ENCODE data around the gene KRT14. TPM values are rescaled to one million over a fixed set of nuclear protein-coding genes. Genes with fewer than 3 reads are reported as not detected.
"Not testable (repeated sequence)": the region's sequence is repeated elsewhere in the genome, so short reads cannot be mapped to it uniquely, and the experiment has no call there.

KRT14 gene
- total RNA-seq, 2 donors from 2014 or later = not detected

DNA sequence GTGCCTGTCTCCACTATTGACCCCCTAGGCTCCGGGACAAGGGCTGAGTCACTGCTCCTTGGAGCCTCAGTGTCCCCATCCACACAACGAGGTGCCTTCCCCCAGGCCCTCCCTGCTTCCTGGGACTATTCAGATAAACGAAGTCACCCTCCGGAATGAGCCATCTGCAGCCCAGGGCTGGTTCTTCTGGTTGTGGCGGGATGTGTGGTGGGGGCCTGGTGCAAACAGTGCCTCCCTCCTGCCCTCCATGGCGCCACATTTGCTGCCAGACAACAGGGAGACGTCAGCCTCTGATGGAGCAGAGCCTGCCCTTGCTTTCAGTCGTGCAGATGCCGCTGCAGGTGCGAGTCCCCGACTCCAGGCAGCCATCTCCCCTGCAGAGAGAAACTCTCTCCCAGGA lies 31.0 kb upstream of the KRT14 start:
- Histone ChIP-seq H3K4me3 (no peak overlapping the region), H3K36me3 (no peaks in the 10 kb centered on the region), H3K27me3 (no peaks in the 10 kb centered on the region), H3K27ac (no peak overlapping the region), H3K9me3 (no peaks in the 10 kb centered on the region), H3K4me1 (no peaks in the 10 kb centered on the region), H3K9ac (ENCODE audit: low read depth in 2 of 2, low read length in 2 of 2) (no peak overlapping the region)
- intact Hi-C loops (cut with DNase I) = no loop called here
- TF ChIP-seq, protein P1, sequence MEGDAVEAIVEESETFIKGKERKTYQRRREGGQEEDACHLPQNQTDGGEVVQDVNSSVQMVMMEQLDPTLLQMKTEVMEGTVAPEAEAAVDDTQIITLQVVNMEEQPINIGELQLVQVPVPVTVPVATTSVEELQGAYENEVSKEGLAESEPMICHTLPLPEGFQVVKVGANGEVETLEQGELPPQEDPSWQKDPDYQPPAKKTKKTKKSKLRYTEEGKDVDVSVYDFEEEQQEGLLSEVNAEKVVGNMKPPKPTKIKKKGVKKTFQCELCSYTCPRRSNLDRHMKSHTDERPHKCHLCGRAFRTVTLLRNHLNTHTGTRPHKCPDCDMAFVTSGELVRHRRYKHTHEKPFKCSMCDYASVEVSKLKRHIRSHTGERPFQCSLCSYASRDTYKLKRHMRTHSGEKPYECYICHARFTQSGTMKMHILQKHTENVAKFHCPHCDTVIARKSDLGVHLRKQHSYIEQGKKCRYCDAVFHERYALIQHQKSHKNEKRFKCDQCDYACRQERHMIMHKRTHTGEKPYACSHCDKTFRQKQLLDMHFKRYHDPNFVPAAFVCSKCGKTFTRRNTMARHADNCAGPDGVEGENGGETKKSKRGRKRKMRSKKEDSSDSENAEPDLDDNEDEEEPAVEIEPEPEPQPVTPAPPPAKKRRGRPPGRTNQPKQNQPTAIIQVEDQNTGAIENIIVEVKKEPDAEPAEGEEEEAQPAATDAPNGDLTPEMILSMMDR (IDR thresholded peaks at IDR 0.05) = no peak
- DNase-seq = no peak

DNA sequence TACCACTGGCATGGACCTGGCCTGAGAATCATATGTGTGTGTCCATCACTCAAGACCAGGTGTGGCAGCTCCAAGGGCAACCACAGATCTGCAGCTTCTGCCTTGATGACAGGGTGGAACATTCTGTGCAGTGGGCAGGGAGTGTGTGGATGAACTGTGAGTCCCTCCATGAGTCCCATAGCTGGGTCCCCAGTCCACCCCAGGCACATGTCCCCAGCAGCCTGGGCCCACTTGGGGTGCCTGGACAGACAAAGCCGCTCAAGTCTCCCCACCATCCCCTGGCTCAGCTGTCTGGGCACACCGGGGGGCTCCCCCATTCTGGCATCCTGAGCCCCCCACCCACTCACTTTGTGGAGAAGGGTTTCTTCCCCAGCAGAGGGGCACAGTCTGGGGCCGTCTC lies 30.4 kb upstream of the KRT14 start:
- H3K9ac ChIP-seq (ENCODE audit: low read depth in 2 of 2, low read length in 2 of 2) = no peak overlapping the region
- H3K36me3 ChIP-seq = no peaks in the 10 kb centered on the region
- no peak for DNase-seq
- H3K4me3 ChIP-seq = no peak overlapping the region
- TF ChIP-seq, protein P1 (IDR thresholded peaks at IDR 0.05) = no peak
- no peaks in the 10 kb centered on the region for H3K27me3 ChIP-seq
- H3K4me1 ChIP-seq = no peaks in the 10 kb centered on the region
- intact Hi-C loops (cut with DNase I) = no loop called here
- no peaks in the 10 kb centered on the region for H3K9me3 ChIP-seq
- H3K27ac ChIP-seq = no peak overlapping the region

DNA sequence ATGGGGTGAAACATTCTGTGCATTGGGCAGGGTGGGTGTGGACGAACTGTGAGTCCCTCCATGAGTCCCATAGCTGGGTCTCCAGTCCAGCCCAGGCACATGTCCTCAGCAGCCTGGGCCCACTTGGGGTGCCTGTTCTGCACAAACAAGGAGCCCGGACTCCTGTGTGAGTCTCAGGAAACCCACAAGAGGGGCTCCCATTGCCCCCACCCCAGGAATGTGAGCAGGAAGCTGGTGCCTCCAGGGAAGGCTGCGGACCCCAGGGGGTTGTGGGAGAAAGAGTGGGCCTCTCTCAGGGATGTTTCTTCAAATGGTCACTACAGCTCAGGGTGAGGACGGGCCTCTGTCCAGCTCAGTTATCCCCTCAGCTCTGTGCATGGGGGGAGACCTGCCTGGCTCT lies 29.8 kb upstream of the KRT14 start:
- H3K4me3 ChIP-seq; H3K4me1 ChIP-seq; intact Hi-C loops (cut with DNase I); H3K36me3 ChIP-seq; H3K27ac ChIP-seq; H3K9ac ChIP-seq (ENCODE audit: low read depth in 2 of 2, low read length in 2 of 2); H3K9me3 ChIP-seq; DNase-seq; H3K27me3 ChIP-seq: not testable (repeated sequence)

DNA sequence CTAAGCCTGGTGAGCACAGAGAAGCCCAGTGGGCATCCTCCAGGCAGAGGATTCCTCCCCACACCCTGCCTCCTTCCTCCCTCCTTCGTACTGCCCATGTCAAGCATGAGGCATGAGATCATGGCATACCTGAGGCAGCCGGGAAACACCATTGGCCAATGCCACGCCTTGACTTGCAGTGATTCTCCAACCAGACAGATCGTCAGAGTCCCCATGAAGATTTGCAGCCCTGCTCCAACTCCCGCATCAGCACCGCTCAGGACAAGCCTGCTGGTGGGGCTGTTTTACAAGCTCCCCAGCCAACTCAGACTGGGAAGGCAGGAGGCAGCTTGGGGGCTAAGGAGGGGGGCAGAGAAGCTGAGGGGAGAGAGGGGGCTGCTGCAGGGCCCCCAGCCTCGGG lies 28.8 kb upstream of the KRT14 start:
- H3K4me1 ChIP-seq = no peaks in the 10 kb centered on the region
- H3K27me3 ChIP-seq = no peaks in the 10 kb centered on the region
- H3K4me3 ChIP-seq = no peak overlapping the region
- H3K27ac ChIP-seq = no peak overlapping the region
- H3K9ac ChIP-seq (ENCODE audit: low read depth in 2 of 2, low read length in 2 of 2) = no peak overlapping the region
- no peak for DNase-seq
- H3K36me3 ChIP-seq = no peaks in the 10 kb centered on the region
- intact Hi-C loops (cut with DNase I) = no loop called here
- no peaks in the 10 kb centered on the region for H3K9me3 ChIP-seq
- TF ChIP-seq, protein P1 (IDR thresholded peaks at IDR 0.05) = no peak

DNA sequence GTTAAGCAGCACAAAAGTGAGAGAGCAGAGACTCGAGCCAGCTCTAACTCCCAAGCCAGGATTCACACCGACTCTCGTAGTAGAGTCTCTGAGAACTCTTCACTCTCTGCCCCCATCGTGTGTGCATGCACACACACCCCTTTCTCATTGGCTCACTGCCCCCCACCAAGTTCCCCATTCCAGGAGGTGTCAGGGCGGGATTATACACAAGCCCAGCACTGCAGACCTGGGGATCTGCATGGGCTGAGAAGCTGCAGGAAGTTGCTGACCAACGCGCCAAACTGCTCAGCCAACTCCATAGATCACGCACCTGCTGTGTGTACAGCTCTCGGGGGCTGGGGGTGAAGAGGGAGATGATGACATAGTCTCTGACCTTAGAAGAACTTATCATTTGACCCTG lies 28.1 kb upstream of the KRT14 start:
- DNase-seq; H3K27me3 ChIP-seq; H3K4me3 ChIP-seq; intact Hi-C loops (cut with DNase I); H3K9ac ChIP-seq (ENCODE audit: low read depth in 2 of 2, low read length in 2 of 2); H3K9me3 ChIP-seq; H3K27ac ChIP-seq; H3K4me1 ChIP-seq; H3K36me3 ChIP-seq: not testable (repeated sequence)

- Histone ChIP-seq H3K27me3 (no peaks in the 10 kb centered on the region), H3K9ac (ENCODE audit: low read depth in 2 of 2, low read length in 2 of 2) (no peak overlapping the region), H3K9me3 (no peaks in the 10 kb centered on the region), H3K36me3 (no peaks in the 10 kb centered on the region), H3K27ac (no peak overlapping the region), H3K4me3 (no peak overlapping the region), H3K4me1 (no peaks in the 10 kb centered on the region)
- TF ChIP-seq, protein P1 (IDR thresholded peaks at IDR 0.05) = no peak
- intact Hi-C loops (cut with DNase I) = no loop called here
- DNase-seq = no peak
These were observed 27.4 kb upstream of the KRT14 start for GRCh38 chr17:41614098-41614497.

All from colonic mucosa (tissue), 4 donors.